T-helper 9 cell (primary cell): ENCODE results near the gene KCNK18.

Source experiments
- DNase-seq: peaks from one replicate; pipeline ENCODE4 v3.0.0-alpha.2; 2020
- total RNA-seq, 2 donors: gene quantifications; one replicate each; lab custom pipeline; 2026; lab: John Stamatoyannopoulos, UW

Gene KCNK18
- 0 reads per million in 2 donors for total RNA-seq

DNA sequence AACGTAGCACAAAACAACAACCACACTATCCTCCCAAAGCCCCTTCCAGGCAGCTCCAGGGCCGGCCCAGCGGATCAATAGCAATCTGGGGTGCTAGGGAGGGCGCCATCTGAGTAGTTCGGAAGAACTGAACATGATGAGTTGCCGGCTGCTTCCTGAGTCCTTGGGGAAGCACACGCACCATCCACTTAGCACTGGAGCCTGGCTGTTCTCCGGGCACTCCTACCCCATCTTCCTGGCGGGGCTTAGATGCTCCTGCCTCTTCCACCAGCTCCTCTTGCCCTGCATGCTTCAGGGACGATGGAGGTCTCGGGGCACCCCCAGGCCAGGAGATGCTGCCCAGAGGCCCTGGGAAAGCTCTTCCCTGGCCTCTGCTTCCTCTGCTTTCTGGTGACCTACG, at the start of gene KCNK18:
Gene KCNK18, plus strand, starts transcription at position 301 of the 400 bp plus-strand sequence. Its CDS starts 0 bp downstream, at position 301.
- DNase-seq, result no peak

DNA sequence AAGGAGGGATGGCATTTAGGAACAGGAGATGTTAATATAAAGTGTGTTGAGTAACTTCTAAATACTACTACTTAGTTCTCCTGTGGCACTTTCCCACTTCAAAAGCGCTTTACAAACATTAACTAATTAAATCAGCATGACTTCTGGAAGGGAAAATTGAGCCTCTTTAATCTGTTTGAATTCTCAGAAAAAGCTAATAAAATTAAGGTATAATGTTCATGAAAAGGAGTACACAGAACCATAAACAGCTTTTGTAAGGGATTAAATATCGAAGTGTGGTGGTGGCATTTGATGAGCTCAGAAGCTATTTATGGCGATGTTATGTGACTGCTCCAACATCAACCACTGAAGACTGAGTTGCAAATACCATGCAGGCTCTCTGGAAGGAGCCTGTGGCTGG, 49.0 kb upstream of the KCNK18 start:
- DNase-seq, result no peak

DNA sequence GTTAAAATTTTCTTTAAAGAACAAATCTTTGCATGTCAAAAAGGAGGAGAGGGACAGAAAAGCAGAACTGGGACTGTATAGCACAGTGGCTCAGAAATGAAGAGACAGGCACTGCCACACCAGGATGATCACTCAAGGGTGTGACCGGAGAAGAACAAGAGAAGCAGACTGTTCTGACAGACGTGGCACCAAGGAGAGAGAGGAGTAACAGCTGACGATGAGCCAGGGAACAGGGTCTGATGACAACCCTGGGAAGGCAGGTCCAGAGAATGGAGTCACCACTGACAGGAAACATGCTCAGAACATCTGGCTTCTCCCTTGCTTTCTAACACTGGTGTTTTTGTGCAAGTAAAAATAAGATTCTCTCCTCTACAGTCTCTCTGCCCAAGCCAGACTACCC, 44.6 kb upstream of the KCNK18 start:
- no peak for DNase-seq

DNA sequence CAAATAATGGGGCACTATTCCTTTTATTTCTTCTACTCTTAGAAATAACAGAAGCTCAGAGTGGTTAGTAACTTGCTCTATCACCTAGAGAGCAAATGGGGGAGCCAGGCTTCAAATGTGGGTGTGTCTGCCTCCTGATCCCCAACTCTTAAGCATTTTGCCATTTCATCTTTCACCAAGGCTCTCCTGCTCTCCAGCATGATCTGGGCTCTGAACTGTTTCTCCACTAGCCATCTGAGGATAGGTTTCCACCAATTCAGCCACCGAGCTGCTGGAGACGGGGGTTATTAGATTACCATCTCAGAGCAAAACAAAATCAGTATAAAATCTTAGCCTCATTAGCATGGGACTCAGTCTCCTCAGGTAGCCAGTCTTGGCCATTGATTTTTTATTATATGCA, 39.0 kb upstream of the KCNK18 start:
- no peak for DNase-seq

DNA sequence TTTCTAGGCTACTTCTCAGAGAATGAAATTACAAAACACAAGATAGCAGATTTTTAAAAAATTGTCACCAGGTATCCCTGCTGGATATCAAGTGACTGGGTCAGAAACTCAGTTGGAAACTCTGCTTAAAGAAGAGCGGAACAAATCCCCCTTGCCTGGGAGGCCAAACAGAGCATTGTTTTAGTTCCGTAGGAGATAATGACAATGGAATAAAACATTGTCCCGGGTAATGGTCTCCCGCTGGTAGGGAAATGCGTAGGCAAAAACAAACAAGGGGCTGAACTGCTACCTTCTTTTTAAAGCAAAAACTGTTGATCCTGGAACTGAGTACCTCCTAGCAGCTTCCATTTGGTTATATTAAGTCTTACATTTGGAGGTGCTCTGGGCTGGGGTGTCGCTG, 37.9 kb upstream of the KCNK18 start:
- DNase-seq, result no peak

DNA sequence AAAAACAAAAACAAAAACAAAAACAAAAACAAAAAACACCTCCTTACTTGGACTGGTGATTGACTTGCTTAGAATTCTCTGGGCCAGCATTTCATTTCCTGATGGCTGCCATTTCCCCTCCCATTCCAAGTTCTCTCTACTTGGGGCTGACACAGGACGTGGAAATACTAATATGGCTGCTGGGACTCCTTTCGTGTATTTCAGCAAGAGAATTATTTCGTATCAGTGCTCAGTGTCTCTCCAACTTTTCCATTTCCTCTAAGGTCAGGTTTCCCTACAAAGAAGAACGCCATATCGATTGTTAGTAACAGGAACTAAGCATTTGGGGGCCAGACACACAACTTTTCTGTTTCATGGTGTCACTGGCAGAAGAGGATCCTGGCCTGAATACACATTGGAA, 36.7 kb upstream of the KCNK18 start:
- no peak for DNase-seq

DNA sequence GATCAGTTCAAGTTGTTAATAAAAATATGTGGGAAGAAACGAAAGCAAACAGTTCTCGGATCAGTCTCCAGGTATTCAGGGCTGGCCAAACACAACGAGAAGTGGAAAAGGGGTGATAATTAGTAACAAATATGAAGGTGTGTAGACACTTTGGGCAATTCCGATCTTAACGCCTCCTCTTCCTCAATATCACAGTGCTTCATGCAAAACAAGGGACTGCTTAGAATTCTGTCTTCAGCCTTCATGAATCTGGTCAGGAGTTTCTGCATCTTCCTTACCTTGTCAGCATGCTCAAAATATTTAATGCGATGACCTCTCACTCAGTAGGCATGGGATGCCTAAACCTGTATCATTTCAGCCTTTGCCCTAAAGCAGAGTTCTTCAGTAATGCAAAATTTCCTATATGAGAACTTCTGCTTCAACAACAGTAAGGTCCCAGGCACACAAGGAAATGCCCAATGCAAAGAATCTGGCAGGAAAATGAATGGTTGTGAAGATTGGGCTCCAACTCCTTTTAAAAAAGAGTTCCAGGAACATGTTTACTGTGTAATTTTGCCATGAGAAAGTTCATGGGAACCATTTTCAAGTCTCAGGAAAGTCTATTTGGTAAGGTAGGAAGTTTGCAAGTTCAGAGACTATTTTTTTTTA, 35.8 kb upstream of the KCNK18 start:
- no peak for DNase-seq

DNA sequence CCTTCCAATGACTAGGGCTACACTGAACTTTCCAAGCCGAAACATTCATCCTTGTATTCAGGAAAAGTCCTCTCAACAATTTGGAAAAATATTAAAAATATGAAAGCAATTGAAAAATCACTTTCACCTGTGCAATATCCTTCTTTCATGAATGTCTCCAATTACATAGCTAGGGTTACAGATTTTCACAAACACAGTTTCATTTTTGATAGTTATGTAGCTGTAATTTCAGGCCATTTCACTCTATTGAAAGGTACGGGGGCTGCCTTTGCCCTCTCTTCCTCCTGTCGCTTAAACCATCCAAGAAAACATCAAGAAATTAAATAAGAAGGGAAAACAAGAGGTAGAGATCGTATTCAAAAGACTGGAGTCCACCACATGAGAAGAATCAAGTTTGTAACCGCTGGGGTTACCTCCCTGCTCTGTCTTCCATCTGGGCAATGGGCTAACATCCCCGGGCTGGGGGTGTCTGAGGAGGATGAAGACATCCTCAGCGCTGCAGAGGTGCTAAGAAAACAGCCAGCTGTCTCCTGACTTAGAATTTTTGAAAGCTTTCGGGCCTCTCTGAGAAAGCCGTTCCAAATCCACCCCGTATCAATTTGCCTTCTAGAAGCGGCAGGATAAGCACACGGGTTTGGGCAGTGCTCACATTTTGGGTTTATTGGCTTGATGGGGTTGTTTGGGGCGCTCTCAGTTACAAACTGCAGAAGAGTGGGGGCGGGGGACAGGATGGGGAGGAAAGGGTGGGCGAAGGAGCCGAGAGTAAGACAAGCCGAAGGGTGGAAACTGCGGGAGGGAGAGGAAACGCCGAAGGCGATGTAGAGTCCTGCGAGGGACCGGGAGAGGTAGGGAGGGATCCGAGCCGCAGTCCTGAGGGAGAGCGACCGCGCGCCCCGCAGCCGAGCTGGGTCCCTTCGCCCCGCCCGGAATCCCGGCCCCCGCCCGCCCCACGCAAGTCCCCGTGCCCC, 34.9 kb upstream of the KCNK18 start:
- no peak for DNase-seq

DNA sequence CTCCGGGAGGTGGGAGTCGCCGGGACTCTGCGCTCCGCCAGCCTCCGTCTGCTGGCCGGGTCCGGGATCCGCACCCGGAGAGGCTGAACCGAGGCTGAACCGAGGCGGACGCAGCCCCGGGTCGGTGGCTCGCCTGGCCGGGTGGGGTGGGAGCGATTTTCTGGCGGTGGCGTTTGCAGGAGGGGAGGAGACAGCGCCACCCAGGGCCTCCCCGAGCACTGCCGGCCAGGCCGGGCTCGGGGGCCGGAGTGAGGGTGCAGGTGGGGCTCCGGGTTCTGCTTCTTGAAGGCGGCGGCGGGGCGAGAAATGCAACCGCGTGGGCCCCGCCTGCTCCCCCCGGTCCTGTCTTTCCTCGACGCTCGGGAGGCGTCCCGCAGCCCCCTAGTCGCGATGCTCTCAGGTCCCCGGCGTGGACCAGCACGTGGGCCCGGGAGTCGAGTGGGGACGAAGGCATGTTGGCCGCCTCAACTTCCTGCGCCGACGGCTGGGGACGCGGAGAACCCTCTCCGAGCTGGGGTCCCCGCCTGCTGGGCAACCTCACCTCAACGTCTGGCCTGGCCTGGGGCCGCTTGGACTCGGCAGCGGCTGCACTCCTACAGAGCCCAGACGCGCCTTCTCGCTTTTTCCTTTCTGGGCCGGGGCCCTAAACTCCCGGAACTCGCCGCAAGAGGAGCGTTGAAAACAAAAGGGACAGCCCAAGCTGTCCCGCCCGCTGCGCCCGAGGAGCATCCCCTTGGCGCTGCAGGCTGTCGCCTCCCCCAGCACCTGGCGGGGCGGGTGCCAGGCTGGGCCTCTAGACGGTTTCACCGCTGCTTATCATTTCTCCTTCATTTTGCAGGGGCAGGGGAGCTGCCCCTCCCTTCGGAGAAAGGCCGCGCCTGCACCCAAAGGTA, 34.0 kb upstream of the KCNK18 start:
- no peak for DNase-seq

DNA sequence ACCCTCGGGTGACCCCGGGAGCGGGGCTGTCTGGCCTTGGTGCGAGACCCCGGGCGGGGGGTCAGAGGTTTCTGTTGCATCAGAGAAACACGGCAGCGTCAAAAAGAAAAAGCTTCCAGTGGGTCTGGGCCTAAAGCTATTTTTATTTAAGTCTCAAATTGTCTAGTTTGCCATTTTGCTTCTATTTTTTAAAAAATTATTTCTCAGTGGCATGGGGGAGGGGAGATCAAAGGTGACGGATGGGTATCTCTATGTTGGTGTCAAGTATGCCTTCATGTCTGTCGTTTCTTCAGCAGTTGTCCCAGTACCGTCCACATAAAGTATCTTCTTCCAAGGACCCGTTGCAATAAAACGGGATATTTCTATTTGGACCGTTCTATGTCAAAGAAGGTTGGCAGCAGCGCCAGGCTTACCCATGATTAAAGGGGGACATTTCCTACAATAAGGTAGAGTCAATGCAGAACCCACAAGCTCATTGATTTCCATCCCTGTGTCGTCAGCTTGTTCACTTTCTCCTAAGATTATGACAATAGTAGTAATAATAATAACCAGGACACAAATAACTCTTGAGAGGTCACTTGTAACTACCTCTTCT, 33.2 kb upstream of the KCNK18 start:
- no peak for DNase-seq

DNA sequence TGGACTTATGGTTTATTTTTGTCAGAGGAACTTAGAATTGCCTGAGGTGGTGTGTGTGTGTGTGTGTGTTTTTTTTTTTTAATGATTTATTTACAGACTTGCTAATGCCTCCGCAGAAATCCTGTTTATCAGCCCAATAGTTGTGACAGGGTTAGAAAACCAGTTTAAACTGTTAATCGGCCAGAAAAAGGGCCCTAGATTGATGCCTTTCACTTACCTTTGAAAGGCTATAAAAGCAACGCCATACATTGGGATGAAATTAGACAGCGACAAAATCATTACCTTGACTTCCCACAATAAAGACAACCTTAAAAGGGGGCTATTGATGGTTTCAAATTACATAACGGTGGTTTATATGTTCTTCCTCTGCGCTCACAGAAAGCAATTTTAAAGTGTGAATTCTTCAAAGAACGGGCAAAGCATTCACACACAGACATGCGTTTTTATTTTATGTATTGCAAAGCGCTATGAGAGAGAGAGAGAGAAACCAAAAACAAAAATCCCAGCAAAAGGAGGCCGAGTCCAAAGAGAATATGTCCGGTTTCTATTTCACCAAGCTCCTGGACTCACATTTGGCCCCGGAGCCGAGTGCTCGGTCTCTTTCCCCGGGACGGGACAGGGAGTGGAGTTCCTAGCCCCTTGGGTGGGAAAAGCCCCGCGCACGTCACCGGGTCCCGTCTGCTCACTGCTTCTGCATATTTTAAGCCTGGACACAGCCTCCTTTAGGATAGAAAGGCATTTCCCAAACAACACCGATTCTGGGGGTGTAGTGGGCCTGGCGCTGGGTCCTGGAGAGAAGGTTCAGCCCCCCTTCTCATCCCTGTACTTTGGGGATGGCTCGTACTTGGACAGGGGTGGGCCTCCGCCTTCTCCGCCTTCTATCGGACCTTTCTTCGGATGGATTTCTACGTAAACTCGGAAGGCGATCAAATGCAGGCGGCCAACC, 32.4 kb upstream of the KCNK18 start:
- no peak for DNase-seq

DNA sequence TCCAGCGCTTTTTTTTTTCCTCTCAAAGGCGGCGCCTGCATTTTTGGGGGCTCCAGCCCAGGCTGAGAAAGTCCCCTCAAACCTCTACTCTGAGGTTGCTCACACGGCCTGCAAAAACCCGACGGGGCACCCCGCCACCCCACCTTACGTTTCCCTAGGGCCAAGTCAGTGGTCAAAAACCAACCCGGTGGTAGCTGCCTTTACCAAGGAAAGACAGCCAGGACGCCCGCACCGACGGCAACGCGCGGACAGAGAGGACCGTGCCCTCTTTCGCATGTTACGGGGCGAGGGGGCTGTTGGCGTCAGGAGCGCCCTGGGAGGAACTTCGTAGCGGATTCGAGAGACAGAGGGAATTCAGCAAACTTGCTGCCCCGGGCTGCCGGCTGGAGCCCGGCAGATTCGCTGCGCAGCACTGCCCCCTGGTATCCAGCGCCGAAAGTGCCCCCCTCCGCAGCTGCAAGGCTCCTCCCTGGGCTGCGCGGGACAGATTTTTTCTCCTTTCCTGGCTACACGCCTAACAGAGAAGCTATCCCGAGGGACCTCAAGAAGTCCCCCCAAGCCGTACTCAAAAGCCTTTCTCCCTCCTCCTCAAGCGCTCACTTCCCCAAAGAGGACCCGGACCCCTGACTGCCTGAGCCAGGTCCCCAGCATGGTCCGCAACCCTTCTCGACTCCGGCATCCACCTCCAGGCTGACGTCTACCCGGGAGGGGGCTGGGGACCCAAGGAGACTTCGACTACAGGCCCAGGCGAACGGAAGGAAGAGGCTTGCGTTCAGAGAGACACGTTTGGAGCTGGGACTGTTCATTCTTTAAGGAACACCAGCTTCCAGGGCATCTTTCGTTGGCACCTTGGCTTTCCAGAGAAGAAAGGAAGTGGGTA, 31.5 kb upstream of the KCNK18 start:
- no peak for DNase-seq

DNA sequence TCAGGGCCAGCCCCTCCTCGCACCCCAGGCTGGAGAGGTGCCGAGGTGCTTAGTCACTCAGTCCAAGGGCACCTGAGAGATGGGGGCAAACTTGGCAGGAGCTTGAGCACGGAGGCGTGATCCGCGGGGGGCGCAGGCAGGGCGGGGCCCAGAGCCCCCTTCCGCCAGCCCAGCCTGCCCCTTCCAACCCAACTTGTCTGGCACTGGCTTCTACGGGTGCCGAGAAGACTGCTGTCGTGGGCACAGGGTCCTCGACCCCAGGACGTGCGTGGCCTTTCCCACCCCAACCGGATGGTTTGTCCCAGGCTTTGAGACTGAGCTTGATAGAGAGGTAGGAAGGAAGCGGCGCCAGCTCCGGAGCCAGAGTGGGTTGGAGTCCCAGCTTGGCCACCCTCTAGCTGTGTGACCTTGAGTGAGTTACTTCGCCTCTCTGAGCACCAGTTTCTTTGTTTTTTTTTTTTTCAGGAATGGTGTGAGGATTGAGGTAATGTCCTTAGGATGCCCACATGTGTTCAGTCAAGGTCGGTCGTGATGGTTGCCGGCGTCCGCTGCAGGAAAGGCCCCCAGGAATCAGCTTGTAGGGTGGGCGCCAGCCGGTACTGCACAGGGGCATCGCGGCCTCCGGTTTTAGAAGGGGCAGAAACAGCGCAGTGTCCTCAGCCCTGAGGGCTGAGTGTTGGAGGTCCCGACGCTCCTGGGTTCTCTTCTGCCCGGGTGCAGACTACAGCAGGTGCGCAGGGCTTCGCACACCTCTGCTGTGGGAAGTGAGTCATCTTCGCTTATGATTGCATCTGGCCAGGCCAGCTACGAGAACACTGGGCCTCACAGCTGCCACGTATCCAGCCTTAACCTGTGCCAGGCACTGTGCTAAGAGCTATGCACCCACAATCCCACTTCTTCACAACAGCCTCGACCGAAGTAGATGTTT, 30.6 kb upstream of the KCNK18 start:
- DNase-seq, result no peak

DNA sequence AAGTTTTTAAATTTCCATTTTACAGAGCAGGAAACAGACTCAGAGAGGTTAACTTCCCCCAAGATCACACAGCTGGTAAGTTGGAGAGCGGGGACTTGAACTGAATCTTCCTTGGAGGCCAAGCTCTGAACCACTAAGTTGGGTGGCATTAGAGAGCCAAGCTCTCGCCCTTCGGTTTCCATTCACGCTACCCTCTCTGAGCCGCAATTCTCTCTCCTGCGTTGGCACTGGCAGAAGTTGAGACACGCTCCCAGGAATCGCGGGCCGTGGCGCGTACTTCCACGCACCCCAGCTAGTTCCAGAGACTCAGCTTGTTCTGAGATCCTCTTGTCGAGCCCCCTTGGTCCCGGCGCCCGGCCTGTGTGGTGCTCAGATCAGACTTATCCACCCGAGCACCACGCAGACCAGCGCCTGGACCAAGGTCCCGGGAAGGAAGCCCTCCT, 29.9 kb upstream of the KCNK18 start:
- no peak for DNase-seq

DNA sequence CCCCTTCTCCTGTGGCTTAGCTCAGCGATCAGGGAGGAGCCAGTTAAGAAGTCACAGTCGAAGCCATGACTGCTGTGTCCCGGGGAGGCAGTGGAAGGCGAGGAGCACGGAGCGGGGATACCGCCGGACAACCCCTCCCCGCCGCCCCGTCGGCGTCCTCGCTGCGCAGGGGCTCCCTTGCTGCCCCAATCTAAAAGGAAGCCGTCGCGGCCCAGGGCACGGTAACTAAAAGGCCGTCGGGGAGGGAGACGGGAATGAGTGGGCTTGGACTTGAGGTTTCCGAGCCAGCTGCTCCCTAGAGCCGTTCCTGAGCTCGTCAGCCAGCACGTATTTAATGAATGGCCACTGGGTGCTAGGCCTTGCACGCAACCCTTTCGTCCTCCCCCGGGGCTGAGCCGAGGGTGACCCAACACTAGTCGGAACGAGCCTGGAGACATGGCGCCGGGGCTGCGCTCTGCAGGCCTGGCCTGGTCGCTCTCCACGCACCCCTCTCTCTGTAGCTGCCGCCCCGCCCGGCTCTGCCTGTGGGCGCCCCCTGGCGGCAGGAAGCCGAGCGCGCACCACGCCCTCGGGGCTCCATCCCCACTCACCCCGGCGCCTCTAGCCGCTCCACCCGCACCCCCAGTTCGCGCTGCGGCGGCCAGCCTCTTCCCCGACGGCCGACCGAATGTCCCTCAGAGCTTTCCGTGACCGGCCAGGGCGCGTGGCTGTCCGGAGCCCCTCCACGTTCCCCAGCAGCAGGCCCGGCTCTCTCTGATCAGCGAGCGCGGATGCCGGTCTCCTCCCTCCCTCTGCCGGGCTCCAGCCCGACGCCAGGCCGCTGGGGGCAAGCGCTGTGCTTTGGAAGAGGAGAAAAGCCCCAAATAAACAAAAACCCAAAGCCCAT, 29.3 kb upstream of the KCNK18 start:
- peak; percentile 61 for DNase-seq

DNA sequence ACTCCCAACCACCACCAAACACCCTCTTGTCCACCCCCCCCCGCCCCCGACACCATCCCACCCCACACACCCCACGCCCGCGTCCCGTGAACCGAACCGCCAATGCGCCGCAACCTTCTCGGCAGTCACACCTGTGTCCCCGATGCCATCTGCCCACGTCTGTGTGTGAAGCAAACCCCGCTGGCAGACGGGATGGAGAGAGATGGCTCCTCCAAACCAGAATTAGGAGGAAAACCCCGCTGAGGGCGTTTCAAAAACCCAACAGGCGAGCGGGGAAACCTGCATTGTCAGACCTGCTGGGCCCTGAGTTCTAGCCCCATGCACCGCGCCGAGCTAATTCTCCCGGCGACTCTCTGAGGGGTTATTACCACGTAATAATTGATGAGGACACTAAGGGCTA, 28.6 kb upstream of the KCNK18 start:
- DNase-seq, result no peak

DNA sequence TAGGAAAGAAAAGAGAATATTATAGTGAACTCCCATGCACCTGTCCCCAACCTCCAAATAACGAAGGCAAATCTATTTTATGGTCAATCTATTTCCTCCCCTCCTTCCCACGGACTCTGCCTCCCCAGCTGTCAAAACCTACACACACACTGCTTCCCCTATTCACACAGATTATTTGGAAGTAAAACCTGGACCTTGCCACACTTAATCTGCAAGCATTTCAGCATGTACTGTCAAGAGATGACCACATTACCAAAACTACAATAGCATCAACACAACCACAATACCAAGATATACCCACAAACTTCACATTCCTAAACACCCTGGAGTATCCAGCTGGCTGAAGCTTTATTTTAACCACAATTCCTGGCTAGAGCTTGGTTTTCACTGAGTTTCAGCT, 27.8 kb upstream of the KCNK18 start:
- DNase-seq, result no peak

DNA sequence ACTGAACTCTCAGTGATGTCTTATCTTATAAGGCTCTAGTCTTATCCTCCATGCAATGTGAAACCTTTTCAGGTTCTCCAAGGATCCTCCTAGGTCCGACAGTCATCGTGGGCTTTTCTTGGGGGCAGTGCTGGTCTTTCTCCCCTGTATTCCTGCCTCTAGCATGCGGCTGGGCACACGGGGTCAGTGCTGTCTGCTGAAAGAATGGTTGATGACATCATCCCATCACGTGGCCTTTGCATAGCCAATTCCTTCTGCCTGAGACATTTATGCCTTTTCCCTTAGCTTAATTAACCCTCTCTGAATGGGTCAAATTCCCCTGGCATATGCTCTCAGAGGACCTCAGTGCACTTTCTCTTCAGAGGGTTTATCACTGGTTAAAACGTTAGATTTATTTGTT, 27.0 kb upstream of the KCNK18 start:
- no peak for DNase-seq
